Stomach (tissue), 4 donors: ENCODE data around the gene DOK6.

Experiments
- EP300 ChIP-seq: sonication (generic); formaldehyde crosslinking; IDR thresholded peaks from one replicate; pipeline ENCODE4 v1.6.1; 2017; ENCODE audit warnings: antibody characterized with exemption
- POLR2A ChIP-seq, 4 donors: fragments of 450-650 bp; IDR thresholded peaks; one replicate each; pipeline ENCODE4 v1.6.1; 2016; ENCODE audit warnings: antibody characterized with exemption in 4 of 4, control low read depth in 2 of 4, mild to moderate bottlenecking in 1 of 4, moderate library complexity in 1 of 4
- TF ChIP-seq, protein P1 (sequence below), 7 experiments: fragments of 450-650 bp in 4 of 7; fragments of 200-600 bp in 3 of 7; sonication (generic) in 3 of 7; IDR thresholded peaks; one replicate each; pipeline ENCODE4 v1.5.1; 2016 to 2019; ENCODE audit warnings: antibody characterized with exemption in 7 of 7, control low read depth in 2 of 7, mild to moderate bottlenecking in 1 of 7

DNA sequence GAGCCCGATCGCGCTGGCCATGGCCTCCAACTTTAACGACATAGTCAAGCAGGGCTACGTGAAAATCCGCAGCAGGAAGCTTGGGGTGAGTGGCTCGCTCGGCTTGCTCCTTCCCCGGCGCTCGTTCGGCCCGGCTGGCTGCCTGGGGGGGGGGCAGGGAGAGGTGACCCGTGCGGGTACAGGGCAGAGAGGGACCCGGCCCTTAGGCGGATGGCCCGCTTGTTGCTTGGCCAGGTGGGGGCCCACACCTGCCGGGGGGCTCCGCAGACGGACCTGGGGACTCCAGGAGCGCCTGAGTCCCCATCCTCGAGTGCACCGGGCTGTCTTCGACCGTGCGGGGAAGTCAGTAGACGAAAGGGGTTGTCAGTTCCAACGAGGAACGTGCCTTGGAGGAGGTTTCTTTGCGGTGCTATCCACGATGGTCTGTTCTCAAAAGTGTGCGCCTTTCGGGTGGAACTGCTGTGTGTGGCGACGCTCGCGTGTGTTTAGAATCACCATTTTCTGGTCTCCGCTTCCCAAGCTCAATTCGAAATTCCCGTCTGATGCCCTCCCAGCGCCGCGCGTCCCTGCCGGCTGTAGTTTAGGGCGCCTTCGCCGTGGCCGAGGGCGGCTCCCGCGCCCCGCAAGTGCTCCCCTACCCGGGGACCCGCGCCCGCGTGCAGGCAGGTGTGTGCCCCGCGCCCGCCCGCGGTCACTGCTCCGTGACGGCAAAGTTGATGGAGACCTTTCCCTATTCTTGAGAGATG is 711 bp downstream of the DOK6 start:
- TF ChIP-seq, protein P1, sequence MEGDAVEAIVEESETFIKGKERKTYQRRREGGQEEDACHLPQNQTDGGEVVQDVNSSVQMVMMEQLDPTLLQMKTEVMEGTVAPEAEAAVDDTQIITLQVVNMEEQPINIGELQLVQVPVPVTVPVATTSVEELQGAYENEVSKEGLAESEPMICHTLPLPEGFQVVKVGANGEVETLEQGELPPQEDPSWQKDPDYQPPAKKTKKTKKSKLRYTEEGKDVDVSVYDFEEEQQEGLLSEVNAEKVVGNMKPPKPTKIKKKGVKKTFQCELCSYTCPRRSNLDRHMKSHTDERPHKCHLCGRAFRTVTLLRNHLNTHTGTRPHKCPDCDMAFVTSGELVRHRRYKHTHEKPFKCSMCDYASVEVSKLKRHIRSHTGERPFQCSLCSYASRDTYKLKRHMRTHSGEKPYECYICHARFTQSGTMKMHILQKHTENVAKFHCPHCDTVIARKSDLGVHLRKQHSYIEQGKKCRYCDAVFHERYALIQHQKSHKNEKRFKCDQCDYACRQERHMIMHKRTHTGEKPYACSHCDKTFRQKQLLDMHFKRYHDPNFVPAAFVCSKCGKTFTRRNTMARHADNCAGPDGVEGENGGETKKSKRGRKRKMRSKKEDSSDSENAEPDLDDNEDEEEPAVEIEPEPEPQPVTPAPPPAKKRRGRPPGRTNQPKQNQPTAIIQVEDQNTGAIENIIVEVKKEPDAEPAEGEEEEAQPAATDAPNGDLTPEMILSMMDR (IDR thresholded peaks at IDR 0.05): no peak
- no peak for TF ChIP-seq POLR2A (IDR thresholded peaks at IDR 0.05)
- no peak for TF ChIP-seq EP300
